HG03175 (cell line): ENCODE measurements around the gene ABTB2.

Experiments
- ATAC-seq: cut with Tn5 transposase; IDR thresholded peaks from one replicate; pipeline ENCODE4 v1.9.1; 2021; ENCODE audit warnings: mild to moderate bottlenecking, moderate library complexity; ENCODE audit not compliant: unreplicated experiment

The ABTB2 gene

DNA sequence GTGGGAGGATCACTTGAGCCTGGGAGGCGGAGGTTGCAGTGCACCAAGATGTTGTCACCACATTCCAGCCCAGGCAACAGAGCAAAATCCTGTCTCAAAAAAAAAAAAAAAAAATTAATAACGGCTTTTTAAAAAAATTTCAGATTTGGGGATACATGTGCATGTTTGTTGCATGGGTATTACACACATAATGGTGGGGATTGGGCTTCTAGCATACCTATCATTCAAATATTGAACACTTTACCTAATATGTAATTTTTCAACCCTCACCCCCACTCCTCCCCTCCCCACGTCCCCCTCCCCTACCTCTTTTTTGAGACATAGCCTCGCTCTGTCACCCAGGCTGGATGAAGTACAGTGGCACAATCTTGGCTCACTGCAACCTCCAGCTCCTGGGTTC, 40.1 kb downstream of the ABTB2 start:
- ATAC-seq: no peak

DNA sequence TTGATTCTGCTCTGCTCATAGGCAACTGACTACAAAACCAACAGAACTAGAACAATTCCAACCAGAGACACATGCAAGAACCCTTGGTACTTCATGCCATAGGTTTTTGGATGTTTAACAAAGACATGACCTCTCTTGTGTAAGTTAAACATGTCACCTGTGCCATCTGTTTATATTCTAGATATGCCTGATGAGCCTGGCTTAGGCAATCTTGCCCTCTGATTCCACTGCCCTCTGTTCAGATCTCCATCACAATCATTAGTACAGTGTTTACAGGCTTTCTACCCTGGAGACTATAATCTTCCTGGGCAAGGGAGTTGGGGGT, 40.8 kb downstream of the ABTB2 start:
- no peak for ATAC-seq

DNA sequence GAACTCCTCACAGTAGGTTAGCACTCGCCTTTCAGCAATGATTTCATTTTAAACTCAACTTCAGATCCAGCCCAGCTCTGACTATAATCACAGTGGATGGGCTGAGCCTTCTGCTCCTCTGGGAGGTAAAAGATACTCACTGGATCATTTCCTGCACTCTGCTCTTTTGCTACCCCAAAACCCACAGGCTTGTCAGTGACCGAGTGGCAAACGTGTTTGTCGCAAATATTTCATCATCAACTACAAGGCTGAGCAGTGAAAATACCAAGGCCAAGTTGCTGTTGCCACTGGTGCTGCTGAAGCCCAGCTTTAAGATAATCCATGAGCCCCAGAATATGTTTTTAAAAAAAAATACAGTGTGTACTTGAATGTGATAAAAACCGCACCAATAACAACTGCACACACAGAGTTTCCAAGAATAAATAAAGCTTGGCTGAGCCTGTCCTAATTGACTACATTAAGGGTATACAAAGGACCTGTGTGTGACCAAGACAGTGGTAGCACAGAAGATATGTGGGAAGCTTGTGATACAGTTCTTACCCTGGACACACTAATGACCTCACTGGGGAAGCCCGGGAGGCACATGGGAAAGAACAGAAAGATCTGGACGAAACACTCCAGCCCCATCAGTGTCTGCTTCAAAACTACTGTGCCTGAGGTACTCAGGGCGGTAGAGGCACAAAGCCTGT, 41.3 kb downstream of the ABTB2 start:
- no peak for ATAC-seq

DNA sequence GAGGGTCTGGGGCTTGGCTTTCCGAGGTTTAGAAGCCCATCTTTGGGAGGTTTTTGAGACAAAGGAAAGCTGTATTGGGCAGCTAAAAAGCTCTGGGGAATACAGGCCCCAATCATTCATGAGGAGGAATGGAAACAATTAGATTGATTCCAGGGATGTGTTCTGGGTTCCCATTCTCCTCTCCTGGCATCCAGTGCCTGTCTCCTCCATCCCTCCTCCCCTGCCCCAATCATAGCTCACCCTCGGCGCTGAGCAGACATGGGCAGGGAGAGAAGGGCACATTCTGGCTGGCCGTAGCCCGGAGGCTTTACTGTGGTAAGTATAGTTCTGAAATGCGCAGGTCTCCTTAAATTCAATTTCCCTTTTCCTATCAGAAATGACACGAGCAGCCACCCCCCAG, 42.4 kb downstream of the ABTB2 start:
- no peak for ATAC-seq

DNA sequence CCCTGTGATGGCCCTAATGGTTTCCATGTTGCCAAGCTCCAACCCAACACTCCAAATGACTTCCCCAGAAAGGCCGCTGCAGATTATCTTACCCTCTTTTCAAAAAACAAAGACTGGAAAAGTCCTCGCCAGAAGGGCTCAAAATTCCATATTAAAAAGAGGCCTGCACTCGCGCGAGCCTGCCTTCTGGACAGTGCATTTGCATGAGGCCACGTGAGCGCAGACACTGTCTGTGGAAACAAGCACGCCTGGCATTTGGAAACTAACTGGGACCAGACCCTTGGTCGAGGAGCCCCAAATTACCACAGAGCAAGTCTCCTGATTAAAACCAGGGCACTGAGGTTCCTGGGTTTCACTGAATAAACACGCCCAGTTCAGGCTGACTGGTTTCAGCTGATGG, 42.9 kb downstream of the ABTB2 start:
- ATAC-seq: no peak

DNA sequence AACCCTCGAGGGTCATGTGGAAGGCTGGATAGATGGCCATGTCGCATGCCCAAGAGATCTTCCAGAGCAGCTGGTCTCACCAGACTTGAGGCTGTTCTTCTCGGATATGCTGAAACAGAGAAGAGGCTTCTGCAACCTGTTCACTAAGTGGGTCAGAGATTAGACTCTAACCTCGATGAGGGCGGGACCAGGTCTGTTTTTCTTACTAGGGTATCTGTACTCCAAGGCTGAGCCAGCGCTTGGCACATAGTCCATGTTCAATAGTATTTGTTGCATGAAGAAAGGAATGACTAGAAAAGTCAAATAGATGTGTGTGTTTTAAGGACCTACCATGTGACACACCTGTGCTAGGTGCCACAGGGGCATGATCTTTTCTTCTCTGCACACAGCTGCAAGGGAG, 43.6 kb downstream of the ABTB2 start:
- ATAC-seq: no peak

DNA sequence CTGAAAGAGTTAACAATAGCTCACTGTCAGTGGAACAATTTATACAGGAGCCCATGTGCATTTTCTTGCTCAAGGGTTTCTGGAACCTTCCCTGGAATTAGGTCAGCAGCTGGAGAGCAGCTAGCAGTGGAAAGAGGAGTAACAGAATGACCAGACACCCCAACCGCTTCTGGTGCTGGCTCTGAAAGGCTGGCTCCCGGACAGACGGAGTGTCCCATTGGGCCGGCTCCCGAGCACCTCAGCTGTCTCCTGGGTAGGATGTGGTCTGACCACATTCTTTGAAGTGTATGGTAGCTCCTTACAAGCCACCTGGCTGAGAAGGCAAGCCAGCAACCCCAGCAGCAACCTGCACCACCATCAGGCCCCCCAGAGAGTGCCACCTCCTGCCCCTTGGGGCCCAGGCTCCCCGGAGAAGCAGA, 44.7 kb downstream of the ABTB2 start:
- ATAC-seq: peak; percentile 91

DNA sequence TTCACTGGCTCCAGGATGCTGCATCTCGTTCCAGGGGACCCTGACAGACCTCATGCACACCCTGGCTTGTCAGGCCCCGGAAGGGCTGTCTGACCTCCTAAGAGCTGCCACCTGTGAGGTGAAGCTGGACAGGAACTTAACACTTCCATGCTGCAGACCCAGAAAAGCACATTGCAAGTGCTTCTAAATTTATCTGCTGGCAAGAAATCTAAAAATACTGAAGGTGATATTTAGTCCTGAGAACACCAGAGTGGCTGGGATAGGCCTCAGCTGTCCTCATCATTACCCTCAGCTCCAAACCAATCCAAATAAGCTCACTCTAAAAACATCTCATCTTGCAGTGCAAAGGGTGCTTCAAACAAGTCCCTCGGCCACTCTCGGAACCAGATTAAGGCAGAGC, 46.7 kb downstream of the ABTB2 start:
- no peak for ATAC-seq

DNA sequence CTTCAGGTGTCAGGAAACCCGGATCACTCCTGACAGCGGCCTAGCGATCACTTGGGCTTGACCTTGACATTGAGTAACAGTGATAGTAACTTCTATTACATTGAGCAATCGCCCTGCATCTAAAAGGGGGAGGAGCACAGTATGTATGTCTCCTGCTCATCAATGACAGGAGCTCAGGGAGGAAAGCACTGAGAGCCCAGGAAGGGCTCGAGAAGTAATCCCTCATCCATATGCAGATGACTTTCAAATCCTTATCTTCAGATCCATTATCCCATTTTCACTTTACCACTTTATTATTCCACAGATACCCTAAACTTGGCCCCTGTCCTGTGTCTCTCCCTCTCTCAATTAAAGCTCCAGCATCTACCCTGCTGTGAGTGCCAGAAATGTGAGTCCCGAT, 47.8 kb downstream of the ABTB2 start:
- ATAC-seq: no peak

DNA sequence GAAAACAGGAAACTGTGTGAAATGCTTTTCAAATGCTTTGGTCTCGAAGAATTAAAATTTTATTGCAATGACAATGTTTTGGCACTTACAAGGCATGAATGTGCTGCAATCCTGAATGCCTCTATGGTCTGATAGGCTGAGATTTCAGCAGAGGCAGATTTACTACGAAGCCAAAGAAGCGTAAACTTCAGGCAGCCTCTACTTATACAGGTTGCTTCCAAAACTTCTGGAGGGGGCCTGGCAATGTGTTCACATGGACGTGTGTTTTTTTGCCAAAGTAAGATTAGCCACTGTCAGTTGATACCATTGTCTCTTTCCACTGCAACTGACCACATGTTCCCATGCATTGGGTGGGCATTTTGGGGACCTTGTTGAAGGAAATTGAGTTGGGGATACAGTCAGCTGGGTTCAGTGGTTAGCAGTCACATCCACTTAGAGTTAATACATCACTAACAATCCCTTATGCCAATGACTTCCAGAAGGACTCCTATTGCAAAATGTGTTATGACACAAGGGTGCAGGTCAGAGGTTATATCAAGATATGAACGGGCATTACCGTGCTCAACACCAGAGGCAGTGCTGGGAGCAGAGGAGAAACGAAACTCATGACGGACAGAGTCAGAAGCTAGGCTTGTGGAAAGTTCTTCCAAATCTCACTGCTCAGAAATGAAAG, 48.8 kb downstream of the ABTB2 start:
- ATAC-seq: no peak

DNA sequence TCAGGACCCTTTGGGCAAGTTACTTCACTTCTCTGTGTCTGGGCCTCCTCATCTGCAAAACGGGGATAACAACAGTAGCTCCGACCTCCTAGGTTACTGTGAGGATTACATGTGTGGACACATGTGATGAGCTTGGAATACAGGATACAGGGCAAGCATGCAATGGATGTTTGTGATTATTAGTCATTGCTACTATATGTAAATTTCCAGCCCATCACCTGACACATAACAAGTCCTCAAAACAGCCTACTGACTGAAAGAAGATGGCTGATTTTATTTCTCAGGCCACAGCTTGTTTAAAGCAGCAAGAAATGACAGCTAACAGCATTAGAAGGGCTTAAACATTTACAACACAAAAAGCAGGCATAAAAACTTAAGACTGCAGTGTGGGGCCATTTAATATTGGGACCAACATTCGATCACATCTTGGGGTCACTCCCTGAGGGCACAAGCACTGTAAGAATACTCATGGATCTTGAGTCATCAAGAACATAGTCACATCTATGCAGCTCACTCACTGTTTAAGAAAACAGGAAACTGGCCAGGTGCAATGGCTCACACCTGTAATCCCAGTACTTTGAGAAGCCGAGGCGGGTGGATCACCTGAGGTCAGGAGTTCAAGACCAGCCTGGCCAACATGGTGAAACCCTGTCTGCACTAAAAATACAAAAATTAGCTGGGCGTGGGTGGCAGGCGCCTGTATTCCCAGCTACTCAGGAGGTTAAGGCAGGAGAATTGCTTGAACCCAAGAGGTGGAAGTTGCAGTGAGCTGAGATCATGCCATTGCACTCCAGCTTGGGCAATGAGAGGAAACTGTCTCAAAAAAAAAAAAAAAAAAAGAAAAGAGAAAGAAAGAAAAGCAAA, 49.5 kb downstream of the ABTB2 start:
- no peak for ATAC-seq

DNA sequence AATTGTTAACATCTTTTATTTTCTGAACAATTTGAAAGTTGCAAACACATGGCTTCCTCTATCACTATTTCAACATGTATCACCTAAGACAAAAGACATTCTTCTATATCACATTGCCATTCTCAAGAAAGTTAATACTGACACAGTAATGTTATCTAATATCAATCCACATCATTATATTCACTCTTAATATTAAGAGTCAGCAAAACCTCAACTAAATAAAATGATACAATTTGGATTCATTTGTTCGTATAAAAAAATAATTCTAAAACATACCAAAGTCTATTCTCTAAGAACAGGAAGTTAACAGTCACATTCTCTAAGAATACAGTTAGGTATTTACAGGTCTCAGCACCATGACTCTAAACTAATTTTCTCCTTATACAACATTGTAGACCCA, 52.0 kb downstream of the ABTB2 start:
- no peak for ATAC-seq

DNA sequence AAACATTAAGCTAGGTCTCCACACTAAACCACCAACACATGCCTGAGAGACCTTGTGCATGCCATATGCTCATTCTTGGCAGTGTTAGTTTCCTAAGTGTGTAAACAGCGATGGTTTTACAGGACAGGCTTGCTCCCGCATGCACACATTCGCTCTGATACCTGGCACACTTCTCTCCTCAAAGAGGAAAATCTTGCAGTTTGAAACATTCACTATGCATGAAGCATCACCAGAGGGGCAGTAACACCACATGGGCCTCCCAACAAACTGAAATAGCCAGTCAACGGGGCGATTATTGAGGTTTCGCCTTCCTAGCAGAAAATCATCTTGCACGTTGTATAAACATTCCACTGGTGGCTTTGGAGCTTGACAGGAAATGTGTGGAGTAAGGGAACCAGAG, 52.6 kb downstream of the ABTB2 start:
- ATAC-seq: no peak

DNA sequence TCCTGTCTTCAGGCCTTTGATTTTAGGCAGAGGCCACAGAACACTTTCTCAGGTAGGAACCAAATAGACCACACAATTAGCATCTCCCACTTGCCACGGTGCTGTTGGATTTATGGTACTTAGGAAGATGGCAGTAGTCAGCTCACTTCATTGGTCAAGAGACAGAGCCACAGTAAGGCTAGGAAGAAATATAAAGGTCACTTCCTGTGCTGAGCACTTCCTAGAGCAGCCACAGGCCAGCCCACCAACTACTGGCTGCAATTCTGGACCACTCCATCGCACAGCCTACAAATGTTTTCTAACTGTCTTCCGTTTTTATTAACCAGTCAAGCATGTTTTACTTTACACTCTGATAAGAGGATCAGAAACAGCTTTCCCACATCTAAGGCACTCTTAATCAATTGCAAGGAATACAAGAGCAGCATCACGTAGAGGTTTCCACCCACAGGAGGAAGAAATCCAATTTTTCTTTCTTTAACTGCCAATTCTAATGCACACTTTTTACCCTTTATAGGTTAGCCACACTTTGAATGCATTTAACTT, 54.7 kb downstream of the ABTB2 start:
- no peak for ATAC-seq

DNA sequence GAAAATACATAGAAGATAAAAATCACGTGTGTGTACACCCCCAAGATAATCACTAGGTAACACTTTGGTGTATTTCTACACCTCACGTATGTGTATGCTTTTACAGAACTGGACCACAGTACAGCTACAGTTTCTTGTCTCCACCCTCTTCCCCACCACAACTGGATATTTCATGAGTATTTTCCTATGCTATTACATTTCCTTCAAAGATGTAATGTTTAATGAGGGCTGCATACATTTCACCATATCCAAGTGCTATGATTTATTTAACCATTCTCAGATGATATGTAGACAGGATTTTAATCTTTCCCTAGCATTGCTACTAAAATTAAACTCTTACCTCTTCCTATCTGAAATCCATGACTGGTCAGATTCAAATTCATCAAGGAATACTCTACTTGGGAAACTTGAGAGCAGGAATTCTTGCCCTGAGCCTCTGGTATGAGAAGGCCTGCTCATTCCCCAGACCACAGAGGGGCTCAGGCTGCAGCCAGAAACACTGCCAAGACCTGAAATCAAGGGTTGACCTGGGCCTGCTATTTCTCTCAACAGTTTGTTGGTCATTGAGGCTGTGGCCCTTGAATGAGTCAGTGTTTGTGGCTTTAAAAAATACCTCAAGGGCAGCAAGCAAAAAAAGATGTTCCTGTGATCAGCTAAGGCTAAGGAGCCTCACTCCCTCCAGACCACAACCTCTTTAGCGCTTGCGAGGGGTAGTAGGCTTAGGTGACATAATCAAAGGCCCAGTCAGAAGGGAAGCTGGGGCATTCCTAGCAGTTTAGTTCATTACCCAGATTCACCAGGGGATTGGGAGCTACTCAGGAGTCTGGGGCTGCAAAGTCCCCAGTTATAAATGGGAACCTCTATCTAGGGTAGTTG, 55.5 kb downstream of the ABTB2 start:
- ATAC-seq: peak; percentile 85

DNA sequence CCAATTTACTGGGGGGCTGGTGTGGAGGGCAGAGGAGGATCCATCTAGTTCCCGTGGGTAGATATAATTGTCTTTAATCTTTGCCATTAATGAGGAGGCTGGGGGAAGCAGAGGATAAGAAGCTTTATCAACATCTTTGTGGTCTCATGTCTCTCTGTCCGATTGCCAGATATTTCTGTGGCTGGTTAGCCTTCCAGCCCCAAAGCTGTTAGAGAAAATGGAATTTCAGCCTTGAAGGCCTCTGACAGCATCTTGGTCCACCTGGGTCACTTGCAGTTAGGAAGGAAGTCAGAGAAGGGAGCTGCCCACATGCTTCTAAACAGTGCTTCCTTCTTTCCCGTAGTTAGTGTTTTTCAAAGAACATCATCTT, 56.9 kb downstream of the ABTB2 start:
- ATAC-seq: no peak

DNA sequence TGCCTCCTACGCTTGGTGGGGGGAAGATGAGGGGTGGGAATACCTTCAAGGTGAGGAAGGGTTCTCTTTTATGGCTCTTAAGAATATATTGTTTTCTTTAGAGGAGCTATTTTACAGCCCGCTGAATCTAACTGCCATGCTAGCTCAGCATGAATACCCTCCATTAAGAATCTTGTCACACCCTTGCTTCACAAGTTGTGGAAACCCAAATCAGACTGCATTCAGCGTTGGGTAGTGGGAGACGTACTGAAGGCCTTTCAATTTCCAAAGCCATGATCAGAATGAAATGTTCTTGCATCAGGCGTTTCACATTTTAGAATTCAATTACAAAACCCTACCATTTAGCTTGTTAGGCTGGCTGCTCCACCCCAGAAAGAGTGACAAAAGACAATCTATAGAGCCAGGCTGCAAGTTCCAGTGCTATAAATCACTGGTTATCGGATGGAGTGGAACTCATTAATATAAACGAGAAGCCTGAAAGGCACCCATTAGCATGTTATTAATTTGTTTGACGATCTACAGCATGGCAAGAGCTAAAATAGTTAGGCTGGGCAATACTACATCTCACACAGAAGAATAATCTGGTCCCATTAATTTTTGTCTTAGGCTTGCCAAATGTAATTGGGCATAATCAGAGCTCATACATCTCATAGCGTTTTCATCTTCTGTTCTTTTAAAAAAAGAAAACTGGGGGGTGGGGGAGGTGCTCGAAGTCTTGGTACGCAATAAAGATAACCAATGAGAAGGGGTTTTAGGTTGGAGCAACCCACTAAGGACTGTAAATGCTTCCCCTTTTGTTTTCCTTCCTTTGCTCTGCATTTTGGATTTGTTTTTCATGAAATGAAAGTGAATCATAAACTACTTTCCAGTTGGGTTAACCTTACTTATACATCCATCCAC, 57.5 kb downstream of the ABTB2 start:
- ATAC-seq: no peak

DNA sequence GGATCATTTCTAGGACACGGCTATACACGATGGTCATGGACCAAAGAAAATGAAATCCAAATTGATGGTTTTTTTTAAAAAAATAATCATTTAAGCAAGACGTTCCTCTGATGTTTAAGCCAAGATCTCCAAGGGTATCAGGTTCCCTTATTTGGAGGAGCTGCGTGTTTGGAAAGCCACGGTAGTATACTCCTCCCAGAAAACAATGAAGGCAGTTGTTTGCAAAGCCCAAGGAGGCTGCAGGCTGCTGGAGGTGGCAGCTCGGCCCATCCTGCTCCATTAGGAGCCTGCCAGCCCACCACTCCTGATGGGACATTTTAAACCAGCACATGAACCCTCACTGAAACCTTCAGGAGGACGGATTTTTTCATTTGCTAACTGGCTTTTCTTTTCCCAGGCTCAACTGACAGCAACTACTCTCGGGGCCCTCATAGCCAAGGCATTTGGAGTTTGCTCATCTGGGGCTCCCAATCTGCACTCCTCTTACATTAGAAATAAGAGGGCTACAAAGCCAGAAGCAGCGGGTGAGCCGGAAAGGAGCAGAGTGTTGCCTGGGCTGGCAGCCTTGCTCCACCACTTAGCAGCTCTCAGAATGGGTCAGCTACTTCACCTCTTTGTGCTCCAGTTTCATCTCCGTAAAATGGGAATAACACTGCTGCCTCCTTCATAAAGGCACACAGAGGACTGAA, 58.4 kb downstream of the ABTB2 start:
- no peak for ATAC-seq

DNA sequence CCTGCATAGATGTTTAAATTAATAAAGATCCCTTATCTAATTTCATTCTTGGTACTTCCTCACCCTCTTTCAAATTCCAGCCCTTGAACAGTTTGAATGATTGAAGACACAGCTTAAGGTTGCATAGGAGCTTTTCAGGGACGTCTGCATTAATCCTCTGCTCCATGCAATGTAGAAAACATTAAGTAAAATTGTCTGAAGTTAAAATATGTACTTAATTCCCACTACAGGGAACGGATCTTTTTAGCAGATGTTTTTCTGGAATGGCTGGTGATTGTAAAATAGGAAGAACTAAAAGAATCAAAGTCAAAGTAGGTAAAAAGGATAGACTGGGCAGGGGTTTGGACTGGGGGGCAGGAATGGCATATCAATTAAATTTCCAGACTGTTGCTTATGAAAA, 58.9 kb downstream of the ABTB2 start:
- no peak for ATAC-seq
